ENCODE data around the gene PNPLA3.
A peak's percentile ranks its signal among the peaks of the same experiment; 100 is the strongest.

The PNPLA3 gene

GRCh38 chr22:43925433-43926348, 2.1 kb downstream of the PNPLA3 start:
- DNase-seq: no peak

DNA sequence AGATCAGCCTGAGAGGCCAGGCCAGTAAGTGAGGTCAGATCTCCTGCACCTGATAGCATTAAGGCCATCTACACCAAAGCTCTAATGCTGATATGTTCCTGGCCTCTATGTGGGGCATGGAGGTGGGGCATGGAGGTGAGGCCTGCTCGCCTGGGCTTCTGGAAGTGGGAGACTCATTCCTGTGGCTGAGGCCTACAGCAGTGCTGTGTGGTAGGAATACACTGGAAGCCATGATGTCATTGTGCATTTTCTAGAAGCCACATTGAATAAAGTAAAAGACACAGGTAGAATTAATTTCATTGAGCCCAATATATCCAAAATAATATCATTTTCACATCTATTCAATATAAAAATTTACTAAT, 2.7 kb downstream of the PNPLA3 start:
- no peak for DNase-seq

DNA sequence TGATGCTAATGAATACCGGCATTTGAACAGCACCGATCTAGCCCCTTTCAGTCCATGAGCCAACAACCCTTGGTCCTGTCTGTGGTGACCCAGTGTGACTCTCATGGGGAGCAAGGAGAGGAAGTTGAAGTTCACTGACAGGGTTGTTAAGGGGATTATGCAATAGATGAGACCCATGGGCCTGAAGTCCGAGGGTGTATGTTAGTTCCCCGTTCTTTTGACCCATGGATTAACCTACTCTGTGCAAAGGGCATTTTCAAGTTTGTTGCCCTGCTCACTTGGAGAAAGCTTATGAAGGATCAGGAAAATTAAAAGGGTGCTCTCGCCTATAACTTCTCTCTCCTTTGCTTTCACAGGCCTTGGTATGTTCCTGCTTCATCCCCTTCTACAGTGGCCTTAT, 4.9 kb downstream of the PNPLA3 start:
- DNase-seq: no peak

GRCh38 chr22:43928908-43929307, 5.3 kb downstream of the PNPLA3 start:
- DNase-seq: no peak

DNA sequence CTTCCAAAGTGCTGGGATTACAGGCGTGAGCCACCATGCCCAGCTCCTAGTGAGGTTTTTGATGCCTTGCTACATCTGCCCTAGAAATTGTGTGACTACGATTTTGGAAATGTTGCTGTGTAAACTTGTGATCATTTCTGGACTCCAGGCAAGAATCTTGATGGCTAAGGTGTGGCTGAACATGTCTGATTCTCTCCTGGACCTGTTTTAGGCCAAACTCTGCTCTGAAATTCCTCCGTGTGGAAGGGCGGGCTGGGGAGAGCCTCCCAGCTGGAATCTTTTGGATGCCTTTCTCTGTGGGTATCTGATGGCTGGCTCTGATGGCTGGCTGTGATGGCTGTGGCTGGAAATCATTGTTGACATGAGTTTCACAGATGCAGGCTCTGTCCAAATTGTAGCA, 8.2 kb downstream of the PNPLA3 start:
- no peak for DNase-seq

DNA sequence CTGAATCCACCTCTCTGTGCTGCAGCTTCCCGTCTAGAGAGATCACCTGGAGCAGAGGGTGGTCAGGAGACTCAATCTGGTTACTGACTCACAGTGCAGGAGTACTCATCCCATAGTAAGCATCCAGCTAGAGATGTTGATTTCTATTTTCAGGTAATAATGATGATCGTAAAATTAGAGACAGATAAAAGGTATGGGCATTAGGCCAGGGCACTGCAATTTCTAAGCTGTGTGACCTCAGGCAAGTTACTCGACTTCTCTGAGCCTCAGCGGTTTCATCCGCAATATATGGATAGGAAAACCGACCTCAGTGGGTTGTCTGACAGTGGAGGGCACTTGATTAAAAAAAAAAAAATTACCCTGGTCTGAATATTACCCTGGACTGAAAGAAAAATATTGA, 17.8 kb downstream of the PNPLA3 start:
- DNase-seq: no peak

GRCh38 chr22:43944670-43945430, 21.2 kb downstream of the PNPLA3 start:
- no peak for DNase-seq

GRCh38 chr22:43945632-43946383, 22.2 kb downstream of the PNPLA3 start:
- DNase-seq: peak; percentile 83

DNA sequence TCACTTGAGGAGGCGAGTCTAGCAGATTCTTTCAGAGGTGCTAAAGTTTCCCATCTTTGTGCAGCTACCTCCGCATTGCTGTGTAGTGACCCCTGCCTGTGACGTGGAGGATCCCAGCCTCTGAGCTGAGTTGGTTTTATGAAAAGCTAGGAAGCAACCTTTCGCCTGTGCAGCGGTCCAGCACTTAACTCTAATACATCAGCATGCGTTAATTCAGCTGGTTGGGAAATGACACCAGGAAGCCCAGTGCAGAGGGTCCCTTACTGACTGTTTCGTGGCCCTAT, 22.7 kb downstream of the PNPLA3 start:
- peak; percentile 11 for DNase-seq

DNA sequence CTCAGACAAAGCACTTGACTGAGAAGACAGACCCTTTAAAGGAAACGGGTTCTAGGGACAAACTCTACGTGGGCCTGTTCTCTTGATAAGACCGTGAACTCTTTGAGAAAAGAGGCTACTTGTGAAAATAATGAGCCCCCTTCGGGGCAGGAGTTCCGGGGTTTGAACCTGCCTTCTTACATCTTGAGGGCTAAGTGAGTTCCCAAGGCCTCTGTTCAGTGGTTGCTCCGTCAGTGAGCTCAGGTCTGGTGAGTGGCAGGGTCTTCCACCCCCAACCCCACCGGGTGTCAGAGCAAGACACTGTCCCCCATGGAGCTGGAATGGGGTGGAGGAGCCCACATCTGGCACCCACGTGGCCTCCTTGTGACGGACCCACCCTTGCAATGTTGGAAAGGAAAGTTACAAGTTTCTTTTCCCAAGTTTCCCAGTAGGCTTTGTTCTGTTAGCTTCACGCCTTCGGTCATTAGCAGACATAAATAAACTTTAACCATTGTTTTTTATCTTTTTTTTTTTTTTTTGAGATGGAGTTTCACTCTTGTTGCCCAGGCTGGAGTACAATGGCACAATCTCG, 25.3 kb downstream of the PNPLA3 start:
- no peak for DNase-seq

DNA sequence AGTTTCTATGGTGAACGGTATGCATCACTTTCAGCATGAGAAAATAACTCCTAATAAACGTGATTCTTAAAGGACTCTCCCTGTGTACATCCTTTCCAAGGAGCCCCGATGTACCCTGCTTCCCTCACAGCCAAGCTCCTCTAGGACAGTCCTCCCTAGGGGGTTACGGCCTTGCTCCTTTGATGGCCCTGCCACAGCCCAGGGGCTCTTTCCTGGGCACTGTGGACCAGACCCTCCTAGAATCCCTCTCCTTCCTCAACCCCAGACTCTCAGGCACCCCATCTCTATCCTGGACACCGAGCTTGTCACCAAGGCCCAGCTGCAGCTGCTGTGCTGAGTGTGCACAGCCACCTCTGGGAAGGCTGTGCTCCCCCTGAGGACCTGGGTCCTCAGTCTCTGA, 27.8 kb downstream of the PNPLA3 start:
- DNase-seq: no peak

DNA sequence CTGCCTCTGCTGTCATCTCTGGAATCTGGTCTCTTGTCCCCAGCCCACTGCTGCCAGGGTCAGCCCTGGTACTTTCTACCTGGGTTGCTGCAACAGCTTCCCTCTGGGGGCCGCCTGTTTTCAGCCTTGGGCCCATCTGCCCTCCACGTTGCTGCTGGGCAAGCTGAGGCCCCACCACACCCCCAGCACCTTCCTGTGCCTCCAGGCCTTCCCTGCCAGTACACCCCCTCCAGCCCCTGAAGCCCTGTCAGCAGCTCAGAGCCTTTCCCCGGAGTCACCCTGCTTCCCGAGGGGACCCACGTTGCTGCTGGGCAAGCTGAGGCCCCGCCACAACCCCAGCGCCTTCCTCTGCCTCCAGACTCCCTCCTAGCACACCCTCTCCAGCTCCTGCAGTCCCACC, 28.4 kb downstream of the PNPLA3 start:
- DNase-seq: no peak

DNA sequence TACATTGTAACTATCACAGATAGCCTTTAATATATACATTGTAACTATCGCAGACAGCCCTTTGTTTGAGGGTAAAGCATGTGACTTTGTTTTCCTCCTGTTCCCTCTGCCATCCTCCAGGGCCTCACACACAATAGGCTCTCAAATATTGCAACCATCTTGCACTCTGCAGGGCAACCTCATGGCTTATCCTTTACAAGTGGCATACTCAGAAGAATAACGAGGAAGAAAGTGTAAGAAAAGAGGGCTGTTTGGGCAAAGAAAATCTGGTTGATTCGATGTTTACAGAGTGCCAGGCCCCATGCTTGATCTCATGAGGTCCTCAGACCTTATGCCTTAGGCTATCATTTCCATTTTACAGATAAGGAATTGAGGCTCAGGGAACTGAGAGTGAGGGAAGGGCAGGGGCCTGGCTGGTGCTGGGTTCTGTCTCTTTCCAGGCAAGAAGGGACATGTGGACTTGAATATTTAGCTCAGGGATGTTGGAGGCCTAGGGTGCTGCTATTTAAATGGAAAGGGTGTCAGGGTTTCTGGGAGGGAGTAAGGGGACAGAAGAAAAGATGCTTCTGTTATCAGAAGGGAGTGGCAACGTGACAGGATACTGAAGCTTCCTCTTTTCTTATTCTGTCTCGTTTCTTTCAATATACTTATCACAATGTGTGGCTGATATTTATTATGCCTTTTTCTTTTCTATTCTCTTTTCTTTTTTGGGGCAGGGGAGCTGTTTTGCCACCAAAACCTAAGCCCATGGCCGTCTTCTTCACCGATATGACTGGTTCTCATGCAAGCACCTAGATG, 30.6 kb downstream of the PNPLA3 start:
- no peak for DNase-seq

GRCh38 chr22:43955040-43955882, 31.7 kb downstream of the PNPLA3 start, which contains the start of gene SAMM50:
TSS of gene SAMM50 (plus strand) at chr22:43955442. CDS start at chr22:43955578, 136 bp downstream.
- peak; percentile 93 for DNase-seq

DNA sequence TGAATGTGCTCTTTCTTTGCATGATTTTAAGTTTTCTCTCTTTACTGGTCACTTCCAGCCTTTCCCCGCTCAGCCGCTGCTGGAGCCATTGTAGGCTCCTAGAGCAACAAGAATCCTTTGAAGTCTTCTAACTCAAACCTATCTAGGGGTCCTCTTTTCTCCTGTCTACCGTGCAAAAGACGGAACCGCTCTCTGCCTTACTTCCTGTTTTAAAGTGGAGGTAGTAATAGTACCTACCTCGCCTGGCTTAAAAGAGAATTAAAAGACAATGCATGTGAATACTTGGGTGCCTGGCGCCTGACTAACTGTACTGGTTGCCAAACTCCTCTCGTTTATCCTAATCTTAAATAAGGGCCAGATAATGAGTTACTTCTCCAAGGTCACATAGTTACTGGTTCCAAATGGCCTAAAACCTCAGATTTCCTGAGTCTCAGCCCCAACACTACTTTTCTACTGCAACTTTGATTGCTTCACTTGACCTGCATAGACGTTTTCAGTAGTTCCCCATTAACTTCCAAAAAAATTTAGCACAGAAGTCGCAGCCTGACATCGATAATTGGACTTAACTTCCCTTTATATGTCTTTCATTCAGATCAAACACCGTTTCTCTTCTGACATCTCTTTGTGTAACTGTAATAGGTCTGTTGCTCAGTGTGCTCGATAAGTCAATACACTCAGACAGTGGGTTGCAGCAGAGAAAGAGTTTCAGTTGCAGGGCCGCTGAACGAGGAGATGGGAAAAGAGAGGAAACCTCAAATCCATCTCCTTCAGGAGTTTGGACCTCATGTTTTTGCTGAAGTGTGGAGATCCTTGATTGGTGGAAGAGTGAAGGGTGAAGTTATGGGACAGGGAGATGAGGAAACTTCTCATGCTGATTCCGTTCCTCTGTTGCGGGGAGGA, 32.5 kb downstream of the PNPLA3 start:
- DNase-seq: peak; percentile 6

- DNase-seq: no peak
Observed at GRCh38 chr22:43956805-43957463, 33.3 kb downstream of the PNPLA3 start.

DNA sequence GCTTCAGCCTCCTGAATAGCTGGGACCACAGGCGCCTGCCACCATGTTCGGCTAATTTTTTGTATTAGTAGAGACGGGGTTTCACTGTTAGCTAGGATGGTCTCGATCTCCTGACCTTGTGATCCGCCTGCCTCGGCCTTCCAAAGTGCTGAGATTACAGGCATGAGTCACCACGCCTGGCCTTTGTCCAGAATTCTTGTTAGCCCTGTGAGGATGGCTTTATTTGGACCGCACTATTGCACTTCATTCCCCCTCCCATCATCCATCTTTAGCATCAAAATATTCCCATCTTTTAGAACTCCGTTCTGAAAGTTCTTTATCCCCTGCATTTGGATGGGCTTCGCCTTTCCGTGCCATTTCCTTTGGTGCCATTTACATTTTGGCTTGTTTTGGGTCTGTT, 34.3 kb downstream of the PNPLA3 start:
- DNase-seq: no peak

- DNase-seq: no peak
Observed at GRCh38 chr22:43964314-43964857, 40.8 kb downstream of the PNPLA3 start.

DNA sequence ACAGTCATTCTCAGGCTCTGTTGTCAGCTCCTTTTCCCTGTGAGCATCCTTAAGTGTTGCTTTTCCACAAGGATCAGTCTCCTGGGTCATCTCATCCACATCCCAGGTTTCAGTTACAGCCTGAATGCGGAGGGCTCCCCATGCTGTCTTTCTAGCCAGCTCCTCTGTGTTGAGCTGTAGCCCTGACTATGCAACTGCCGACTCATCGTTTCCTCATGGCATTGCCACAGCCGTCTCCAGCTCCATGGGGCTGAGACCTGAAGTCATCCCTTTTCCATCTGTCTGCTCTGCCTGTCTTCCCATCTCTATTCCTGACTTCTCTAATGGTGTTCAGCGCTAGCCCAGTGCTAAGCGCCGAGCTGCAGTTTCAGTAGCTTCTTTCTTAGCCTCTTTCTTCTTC, 43.5 kb downstream of the PNPLA3 start:
- no peak for DNase-seq

Data from activated CD4-positive, alpha-beta T cell treated with anti-CD3 and anti-CD28 coated beads for 48 hours (primary cell).